PC-9 (cell line): ENCODE data around the gene NAT8.

Experiments
- CTCF ChIP-seq: fragments of 200-600 bp; sonication (generic); conservative IDR thresholded peaks from 2 replicates; pipeline ENCODE4 v1.6.1; 2017; ENCODE audit warnings: mixed run types, antibody characterized with exemption, mild to moderate bottlenecking, moderate library complexity
- EZH2 ChIP-seq: fragments of 200-600 bp; sonication (generic); IDR thresholded peaks from 2 replicates; pipeline ENCODE4 v1.8.0; 2017; ENCODE audit warnings: antibody characterized with exemption, low read depth

GRCh38 chr2:73685764-73686438 is 43.7 kb upstream of the NAT8 start:
- TF ChIP-seq EZH2: no peak
- no peak for TF ChIP-seq CTCF
